T-cell (primary cell): Measurements from ENCODE around the gene DICER1. TPM values are rescaled to one million over a fixed set of nuclear protein-coding genes. Genes with fewer than 3 reads are reported as not detected.

Source experiments
- ATAC-seq, 4 experiments: fragments of 200-7000 bp in 3 of 4; fragments of 150-1000 bp in 1 of 4; cut with Tn5 transposase; replicated peaks in 1 of 4; 1 replicate in 3 of 4; 2 replicates in 1 of 4; pipeline ENCODE4 v1.10.0; 2021; ENCODE audit warnings: moderate library complexity in 3 of 4, mild to moderate bottlenecking in 2 of 4, moderate number of reproducible peaks in 1 of 4
- CTCF ChIA-PET, 2 donors: fragments of 300-600 bp; sonication (Branson Sonifier 250); formaldehyde crosslinking; loops; one replicate each; lab custom pipeline; 2022; ENCODE audit warnings: antibody characterized with exemption in 2 of 2; lab: Charles Lee
- POLR2A ChIA-PET, 2 donors: fragments of 300-600 bp; sonication (Branson Sonifier 250); formaldehyde crosslinking; loops; one replicate each; lab custom pipeline; 2022; ENCODE audit warnings: antibody characterized with exemption in 2 of 2; lab: Charles Lee
- DNase-seq, 35 experiments: peaks; one replicate each; pipeline versions ENCODE4 v3.0.0 to v3.0.0-alpha.2; 2013 to 2023
- H3K27ac ChIP-seq: one replicate; pipeline ENCODE4 v1.5.1; 2013; ENCODE audit warnings: low read length
- H3K27me3 ChIP-seq, 2 experiments: replicated peaks in 1 of 2; 1 replicate in 1 of 2; 2 replicates in 1 of 2; pipeline versions ENCODE4 v1.6.1 to v1.7.0; 2013; ENCODE audit warnings: low read length in 1 of 2, mixed read lengths in 1 of 2; ENCODE audit not compliant: control insufficient read depth in 2 of 2, insufficient read depth in 2 of 2; ENCODE audit errors: extremely low read depth in 1 of 2
- H3K36me3 ChIP-seq, 2 donors: 1 replicate in 1 of 2; 2 replicates in 1 of 2; pipeline versions ENCODE4 v1.6.1 to v1.7.0; 2013; ENCODE audit warnings: low read length in 1 of 2; ENCODE audit not compliant: control insufficient read depth in 2 of 2, insufficient read depth in 1 of 2; ENCODE audit errors: extremely low read depth in 1 of 2
- H3K4me1 ChIP-seq, 2 experiments: 1 replicate in 1 of 2; 2 replicates in 1 of 2; pipeline versions ENCODE4 v1.6.1 to v1.7.0; 2013; ENCODE audit warnings: low read length in 2 of 2, mixed read lengths in 1 of 2; ENCODE audit not compliant: insufficient read depth in 2 of 2, control insufficient read depth in 1 of 2; ENCODE audit errors: extremely low read depth in 1 of 2
- H3K4me3 ChIP-seq, 2 donors: 1 replicate in 1 of 2; 2 replicates in 1 of 2; pipeline versions ENCODE4 v1.5.1 to v1.7.0; 2013; ENCODE audit warnings: mild to moderate bottlenecking in 2 of 2, low read length in 1 of 2, moderate library complexity in 1 of 2; ENCODE audit not compliant: control insufficient read depth in 1 of 2; ENCODE audit errors: extremely low read depth in 1 of 2
- H3K9me3 ChIP-seq: 2 replicates; pipeline ENCODE4 v1.7.0; 2013
- H3K27ac Mint-ChIP-seq, 2 donors: one replicate each; pipeline ENCODE4 v1.8.0; 2020 to 2021; ENCODE audit warnings: mild to moderate bottlenecking in 2 of 2, mixed read lengths in 2 of 2
- H3K27me3 Mint-ChIP-seq, 2 donors: one replicate each; pipeline ENCODE4 v1.8.0; 2021 to 2022; ENCODE audit warnings: mixed read lengths in 2 of 2
- H3K36me3 Mint-ChIP-seq: one replicate; pipeline ENCODE4 v1.8.0; 2021; ENCODE audit warnings: mixed read lengths
- H3K4me1 Mint-ChIP-seq, 3 donors: one replicate each; pipeline ENCODE4 v1.8.0; 2020 to 2022; ENCODE audit warnings: mixed read lengths in 3 of 3, mild to moderate bottlenecking in 1 of 3
- H3K4me3 Mint-ChIP-seq, 3 donors: one replicate each; pipeline ENCODE4 v1.8.0; 2020 to 2022; ENCODE audit warnings: mild to moderate bottlenecking in 3 of 3, mixed read lengths in 3 of 3, moderate library complexity in 3 of 3
- H3K9me3 Mint-ChIP-seq, 3 donors: one replicate each; pipeline ENCODE4 v1.8.0; 2020 to 2022; ENCODE audit warnings: mixed read lengths in 3 of 3
- WGBS: methylation state at CpG from one replicate; pipeline ENCODE4 v1.1.5; 2013; ENCODE audit warnings: missing lambda C conversion rate; ENCODE audit not compliant: insufficient coverage; 5-methylcytosine and 5-hydroxymethylcytosine counted together
- total RNA-seq, 35 experiments: library from RNA in 6 of 35; stranded (reverse) in 6 of 35; fragments of 120-200 nt in 1 of 35; gene quantifications; one replicate each; pipeline versions ENCODE4 v1.2.1 to v1.2.4 and lab custom pipeline; 2013 to 2026

Gene DICER1
- total RNA-seq, 5 donors from 2014 or later (not counting 1 experiment from before 2014, with no cell fraction given) = 40.1 to 62.8 (median 57.8) TPM

DNA sequence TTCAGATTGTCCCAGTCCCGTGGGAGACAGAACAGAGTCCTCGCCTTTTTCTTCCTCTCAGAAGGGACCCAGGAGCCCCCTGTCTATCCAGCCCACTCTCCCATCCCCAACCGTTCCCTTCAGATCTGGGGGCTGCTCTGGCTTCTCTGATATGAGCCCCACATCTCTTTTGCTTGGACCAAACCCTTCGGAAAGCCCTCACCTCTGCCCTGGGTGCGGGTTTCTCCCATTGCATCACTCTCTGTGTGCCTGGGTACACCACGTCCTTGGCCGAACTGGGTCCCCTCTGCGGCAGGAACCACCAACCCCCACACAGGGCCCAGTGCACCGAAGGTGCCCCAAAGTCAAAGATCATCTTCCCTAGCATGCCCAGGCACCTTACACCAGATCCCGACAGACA, 87.8 kb downstream of the DICER1 start:
- Mint-ChIP-seq H3K9me3 (no peaks in the 10 kb centered on the region), H3K27me3 (peaks cover 10 to 29% of the 10 kb centered on the region in 2 donors), H3K27ac (no peak overlapping the region), H3K4me3 (no peak overlapping the region), H3K36me3 (no peaks in the 10 kb centered on the region), H3K4me1 (no peaks in the 10 kb centered on the region)
- Histone ChIP-seq H3K4me1 (no peaks in the 10 kb centered on the region), H3K27me3 (peaks cover 0 to 24% of the 10 kb centered on the region in 2 experiments), H3K4me3 (no peak overlapping the region), H3K36me3 (no peaks in the 10 kb centered on the region), H3K9me3 (no peaks in the 10 kb centered on the region), H3K27ac (no peak overlapping the region)
- ChIA-PET CTCF (no interaction called here), POLR2A (no interaction called here)
- no peak for ATAC-seq
- WGBS = 80% methylated on average over 8 of the region's 10 CpGs
- DNase-seq = no peak

DNA sequence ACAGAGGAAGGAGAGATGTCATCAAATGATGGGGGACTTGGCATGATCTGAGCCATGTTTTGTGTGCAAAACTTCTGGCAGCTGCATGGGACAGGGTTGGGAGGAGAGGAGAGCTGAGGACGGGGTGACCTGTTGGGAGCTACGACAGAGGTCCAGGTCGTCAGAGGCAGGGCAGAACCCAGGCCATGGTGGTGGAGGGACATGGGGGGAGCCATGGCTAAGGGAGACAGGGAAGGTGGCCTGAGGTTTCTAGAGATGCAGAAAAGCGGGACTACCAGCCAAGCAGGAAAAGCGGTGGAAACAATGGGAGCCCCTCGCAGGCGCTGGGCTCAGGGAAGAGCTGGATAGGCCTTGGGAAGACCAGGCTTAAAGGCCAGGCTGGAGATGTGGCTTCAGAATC, 88.3 kb downstream of the DICER1 start:
- DNase-seq (no peak), ATAC-seq (no peak)
- Histone ChIP-seq H3K27me3 (peaks cover 0 to 24% of the 10 kb centered on the region in 2 experiments), H3K4me3 (no peak overlapping the region), H3K36me3 (no peaks in the 10 kb centered on the region), H3K9me3 (no peaks in the 10 kb centered on the region), H3K4me1 (no peaks in the 10 kb centered on the region), H3K27ac (no peak overlapping the region)
- H3K36me3 Mint-ChIP-seq = no peaks in the 10 kb centered on the region
- H3K27ac Mint-ChIP-seq = no peak overlapping the region
- H3K27me3 Mint-ChIP-seq = peaks cover 10 to 27% of the 10 kb centered on the region in 2 donors
- H3K4me1 Mint-ChIP-seq = no peaks in the 10 kb centered on the region
- no peak overlapping the region for H3K4me3 Mint-ChIP-seq
- POLR2A ChIA-PET = no interaction called here
- CTCF ChIA-PET = no interaction called here
- WGBS = 78% methylated on average over 7 of the region's 7 CpGs
- no peaks in the 10 kb centered on the region for H3K9me3 Mint-ChIP-seq

GRCh38 chr14:95068521-95068920, 88.8 kb downstream of the DICER1 start:
- Mint-ChIP-seq H3K27me3 (peaks cover 10 to 25% of the 10 kb centered on the region in 2 donors), H3K4me3 (no peak overlapping the region), H3K4me1 (no peaks in the 10 kb centered on the region), H3K27ac (no peak overlapping the region), H3K9me3 (no peaks in the 10 kb centered on the region), H3K36me3 (no peaks in the 10 kb centered on the region)
- Histone ChIP-seq H3K36me3 (no peaks in the 10 kb centered on the region), H3K27me3 (peaks cover 0 to 24% of the 10 kb centered on the region in 2 experiments), H3K4me1 (no peaks in the 10 kb centered on the region), H3K27ac (no peak overlapping the region), H3K9me3 (no peaks in the 10 kb centered on the region), H3K4me3 (no peak overlapping the region)
- no peak for DNase-seq
- WGBS = 61% methylated on average over 3 of the region's 8 CpGs
- POLR2A ChIA-PET = no interaction called here
- no peak for ATAC-seq
- CTCF ChIA-PET = no interaction called here

DNA sequence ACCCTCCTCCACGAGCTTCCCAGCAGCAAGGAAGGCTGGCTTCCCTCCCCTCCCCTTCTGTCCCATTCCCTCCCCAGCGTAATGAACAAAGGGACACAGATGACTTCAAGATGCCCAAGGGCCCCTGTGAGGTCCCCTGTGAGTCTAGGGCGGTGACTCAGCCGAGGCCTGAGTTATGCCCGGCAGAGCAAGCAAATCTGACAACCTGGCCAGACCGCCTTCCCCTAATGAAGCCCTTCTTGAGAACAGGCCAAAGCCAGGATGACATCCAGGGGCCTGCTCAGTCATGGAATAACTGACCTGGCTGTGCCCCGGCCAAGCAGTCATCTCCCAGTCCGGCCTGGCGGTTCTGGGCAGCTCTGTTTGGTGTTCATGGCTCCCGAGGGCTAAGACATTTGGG, 89.2 kb downstream of the DICER1 start:
- CTCF ChIA-PET = no interaction called here
- DNase-seq (no peak), ATAC-seq (no peak)
- Mint-ChIP-seq H3K4me3 (no peak overlapping the region), H3K4me1 (no peaks in the 10 kb centered on the region), H3K9me3 (no peaks in the 10 kb centered on the region), H3K27ac (no peak overlapping the region), H3K36me3 (no peaks in the 10 kb centered on the region), H3K27me3 (peaks cover 10 to 25% of the 10 kb centered on the region in 2 donors)
- no peak overlapping the region for H3K27ac ChIP-seq
- no peaks in the 10 kb centered on the region for H3K9me3 ChIP-seq
- no peaks in the 10 kb centered on the region for H3K36me3 ChIP-seq
- POLR2A ChIA-PET = no interaction called here
- H3K4me1 ChIP-seq = no peaks in the 10 kb centered on the region
- no peak overlapping the region for H3K4me3 ChIP-seq
- 76% methylated on average over 9 of the region's 10 CpGs for whole genome bisulfite sequencing
- H3K27me3 ChIP-seq = peaks cover 0 to 24% of the 10 kb centered on the region in 2 experiments

DNA sequence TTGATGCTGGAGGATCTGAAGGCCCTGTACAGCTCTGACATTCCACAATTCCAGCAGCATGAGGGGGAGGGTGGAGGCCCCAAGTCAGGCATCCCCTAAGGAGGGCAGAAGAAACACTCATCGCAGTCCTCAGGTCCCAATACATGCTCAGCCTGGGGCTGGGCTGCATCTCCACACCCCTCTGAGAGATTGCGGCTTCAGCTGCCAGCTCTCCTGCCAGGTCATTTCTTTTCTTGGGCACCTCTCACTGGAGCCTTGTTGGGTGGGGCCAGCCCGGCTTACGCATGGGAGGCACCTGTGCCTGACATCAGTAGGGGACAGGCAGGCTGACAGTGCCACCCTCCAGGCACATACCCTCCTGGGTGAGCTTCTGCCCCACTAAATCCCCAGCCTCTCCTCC, 89.8 kb downstream of the DICER1 start:
- no peaks in the 10 kb centered on the region for H3K9me3 Mint-ChIP-seq
- no peaks in the 10 kb centered on the region for H3K4me1 Mint-ChIP-seq
- Histone ChIP-seq H3K4me3 (no peak overlapping the region), H3K36me3 (no peaks in the 10 kb centered on the region), H3K27ac (no peak overlapping the region), H3K4me1 (no peaks in the 10 kb centered on the region), H3K9me3 (no peaks in the 10 kb centered on the region), H3K27me3 (peaks cover 0 to 24% of the 10 kb centered on the region in 2 experiments)
- 98% methylated on average over 4 of the region's 4 CpGs for WGBS
- DNase-seq (no peak), ATAC-seq (no peak)
- no peak overlapping the region for H3K27ac Mint-ChIP-seq
- ChIA-PET CTCF (no interaction called here), POLR2A (no interaction called here)
- no peak overlapping the region for H3K4me3 Mint-ChIP-seq
- no peaks in the 10 kb centered on the region for H3K36me3 Mint-ChIP-seq
- H3K27me3 Mint-ChIP-seq = peaks cover 10 to 24% of the 10 kb centered on the region in 2 donors

GRCh38 chr14:95066427-95066986, 90.8 kb downstream of the DICER1 start:
- Histone ChIP-seq H3K36me3 (no peaks in the 10 kb centered on the region), H3K27me3 (peaks cover 0 to 21% of the 10 kb centered on the region in 2 experiments), H3K27ac (no peak overlapping the region), H3K4me1 (no peaks in the 10 kb centered on the region), H3K4me3 (no peak overlapping the region), H3K9me3 (no peaks in the 10 kb centered on the region)
- no peak for DNase-seq
- CTCF ChIA-PET = no interaction called here
- Mint-ChIP-seq H3K4me3 (no peak overlapping the region), H3K27ac (no peak overlapping the region), H3K4me1 (no peaks in the 10 kb centered on the region), H3K36me3 (no peaks in the 10 kb centered on the region), H3K9me3 (no peaks in the 10 kb centered on the region), H3K27me3 (peaks cover 10 to 18% of the 10 kb centered on the region in 2 donors)
- WGBS = 95% methylated on average over 4 of the region's 4 CpGs
- POLR2A ChIA-PET = no interaction called here
- ATAC-seq = no peak

DNA sequence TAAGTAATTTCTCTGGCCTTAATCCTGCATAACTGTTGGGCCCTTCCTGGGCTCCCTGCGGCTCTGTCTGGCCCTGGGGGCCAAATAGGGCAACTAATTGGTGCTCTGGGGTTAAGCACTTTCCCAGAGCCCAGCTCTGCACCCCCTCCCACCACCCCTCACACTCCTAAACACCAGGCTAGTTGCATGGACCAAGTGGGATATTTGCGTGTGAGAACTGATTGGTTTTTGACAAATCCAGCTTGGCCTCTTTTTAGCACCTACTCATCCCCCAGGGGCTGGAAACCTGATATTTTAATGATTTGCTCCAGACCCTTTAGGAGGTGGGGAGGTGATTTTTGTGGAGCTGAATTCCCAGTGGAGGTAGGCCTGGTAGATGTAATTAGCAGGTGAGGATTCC, 91.9 kb downstream of the DICER1 start:
- DNase-seq (no peak), ATAC-seq (no peak)
- Mint-ChIP-seq H3K36me3 (no peaks in the 10 kb centered on the region), H3K27ac (no peak overlapping the region), H3K9me3 (no peaks in the 10 kb centered on the region), H3K4me1 (no peaks in the 10 kb centered on the region), H3K4me3 (no peak overlapping the region), H3K27me3 (peaks cover 10 to 14% of the 10 kb centered on the region in 2 donors)
- Histone ChIP-seq H3K36me3 (no peaks in the 10 kb centered on the region), H3K4me3 (no peak overlapping the region), H3K27me3 (peaks cover 0 to 21% of the 10 kb centered on the region in 2 experiments), H3K4me1 (no peaks in the 10 kb centered on the region), H3K27ac (no peak overlapping the region), H3K9me3 (no peaks in the 10 kb centered on the region)
- CTCF ChIA-PET = no interaction called here
- POLR2A ChIA-PET = no interaction called here
- 33% methylated on average over 1 of the region's 2 CpGs for WGBS
